HEK293T (cell line): ENCODE measurements around the gene TGFBR3.

Experiments
- CTCF ChIA-PET: fragments of 350-600 bp; formaldehyde crosslinking; extraction: SDS; loops from one replicate; lab custom pipeline; 2021; ENCODE audit warnings: antibody characterized with exemption, inconsistent platforms; lab: Yijun Ruan, JAX
- POLR2A ChIA-PET: fragments of 350-600 bp; formaldehyde crosslinking; extraction: SDS; loops from one replicate; lab custom pipeline; 2020; ENCODE audit warnings: antibody characterized with exemption, inconsistent platforms; lab: Yijun Ruan, JAX
- DNase-seq: peaks from one replicate; pipeline ENCODE4 v3.0.0; 2012; ENCODE audit warnings: mixed read lengths; ENCODE audit errors: extremely low spot score
- ARNT ChIP-seq: fragments of 450-650 bp; IDR thresholded peaks from 2 replicates; pipeline ENCODE4 v1.6.1; 2017; ENCODE audit warnings: mild to moderate bottlenecking
- BHLHE40 ChIP-seq: fragments of 450-650 bp; IDR thresholded peaks from 2 replicates; pipeline ENCODE4 v1.6.1; 2016; ENCODE audit warnings: mild to moderate bottlenecking, moderate library complexity, borderline replicate concordance
- CTBP1 ChIP-seq: fragments of 450-650 bp; IDR thresholded peaks from 2 replicates; pipeline ENCODE4 v1.6.1; 2016; ENCODE audit warnings: borderline replicate concordance
- ELF4 ChIP-seq: fragments of 450-650 bp; IDR thresholded peaks from 2 replicates; pipeline ENCODE4 v1.6.1; 2017; ENCODE audit warnings: antibody characterized with exemption
- FOXA1 ChIP-seq: fragments of 450-650 bp; IDR thresholded peaks from 2 replicates; pipeline ENCODE4 v1.6.1; 2016; ENCODE audit warnings: mild to moderate bottlenecking
- FOXK2 ChIP-seq: fragments of 450-650 bp; IDR thresholded peaks from 2 replicates; pipeline ENCODE4 v1.6.1; 2016; ENCODE audit warnings: mild to moderate bottlenecking
- FOXM1 ChIP-seq: fragments of 450-650 bp; IDR thresholded peaks from 2 replicates; pipeline ENCODE4 v1.6.1; 2017; ENCODE audit warnings: mild to moderate bottlenecking, borderline replicate concordance
- HDGF ChIP-seq: fragments of 450-650 bp; IDR thresholded peaks from 2 replicates; pipeline ENCODE4 v1.6.1; 2017; ENCODE audit warnings: antibody characterized with exemption, borderline replicate concordance
- L3MBTL2 ChIP-seq: fragments of 450-650 bp; conservative IDR thresholded peaks from 2 replicates; pipeline ENCODE4 v1.6.1; 2016; ENCODE audit warnings: mild to moderate bottlenecking
- LEF1 ChIP-seq: fragments of 450-650 bp; IDR thresholded peaks from 2 replicates; pipeline ENCODE4 v1.6.1; 2017; ENCODE audit warnings: mild to moderate bottlenecking, borderline replicate concordance
- NFRKB ChIP-seq: fragments of 450-650 bp; IDR thresholded peaks from 2 replicates; pipeline ENCODE4 v1.6.1; 2016; ENCODE audit warnings: mild to moderate bottlenecking, moderate library complexity
- SP1 ChIP-seq: fragments of 450-650 bp; IDR thresholded peaks from 2 replicates; pipeline ENCODE4 v1.6.1; 2017
- SUZ12 ChIP-seq: fragments of 450-650 bp; IDR thresholded peaks from 2 replicates; pipeline ENCODE4 v1.6.1; 2016; ENCODE audit warnings: mild to moderate bottlenecking
- TARDBP ChIP-seq: fragments of 450-650 bp; IDR thresholded peaks from 2 replicates; pipeline ENCODE4 v1.6.1; 2016
- ZNF384 ChIP-seq: fragments of 450-650 bp; IDR thresholded peaks from 2 replicates; pipeline ENCODE4 v1.6.1; 2016
- TF ChIP-seq, protein P1 (sequence below): fragments of 450-650 bp; IDR thresholded peaks from 2 replicates; pipeline ENCODE4 v1.6.1; 2016

TGFBR3 gene

DNA sequence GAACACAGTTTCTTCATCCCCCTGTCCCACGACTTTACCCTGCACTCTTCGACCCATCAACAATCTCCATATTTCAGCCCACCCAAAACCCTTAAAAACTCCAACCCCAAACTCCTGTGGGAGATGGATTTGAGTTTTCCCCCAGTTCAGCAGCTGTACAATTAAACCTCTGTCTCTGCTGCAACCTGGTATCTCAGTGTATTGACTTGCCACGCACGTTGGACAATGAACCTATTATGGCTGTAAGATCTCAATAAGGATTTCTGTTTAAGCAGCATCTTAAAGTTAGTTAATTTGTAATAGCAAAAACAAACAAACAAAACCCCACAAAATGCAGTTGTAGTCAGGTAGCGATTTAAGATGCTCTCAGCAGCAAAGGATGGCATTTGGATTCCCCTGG, 119.1 kb downstream of the TGFBR3 start:
- TF ChIP-seq LEF1 (no peak), NFRKB (no peak)
- DNase-seq, result no peak
- POLR2A ChIA-PET, result no interaction called here
- CTCF ChIA-PET, result no interaction called here

DNA sequence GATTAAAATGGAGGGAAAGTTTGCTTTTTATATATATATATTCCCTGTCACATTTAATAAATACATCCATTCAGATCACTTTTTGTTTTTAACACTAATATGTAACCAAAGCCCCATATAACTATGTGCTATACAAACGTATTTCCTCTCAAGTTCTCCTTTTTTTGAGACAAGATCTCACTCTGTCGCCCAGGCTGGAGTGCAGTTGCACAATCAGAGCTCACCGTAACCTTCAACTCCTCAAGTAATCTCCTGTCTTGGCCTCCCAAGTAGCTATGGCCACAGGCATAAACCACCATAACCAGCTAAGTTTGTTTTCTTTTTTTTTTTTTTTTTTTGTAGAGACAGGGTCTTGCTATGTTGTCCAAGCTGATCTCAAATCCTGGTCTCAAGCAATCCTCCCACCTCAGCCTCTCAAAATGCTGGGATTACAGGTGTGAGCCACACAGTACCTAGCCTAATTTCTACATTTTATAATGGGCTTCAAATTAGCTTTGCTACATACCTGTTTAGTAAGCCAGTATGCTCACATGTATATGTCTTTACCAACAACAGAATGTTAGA, 120.0 kb downstream of the TGFBR3 start:
- POLR2A ChIA-PET, result no interaction called here
- TF ChIP-seq FOXK2 (no peak), SP1 (no peak), SUZ12 (no peak), FOXA1 (no peak), L3MBTL2 (no peak), ELF4 (no peak), LEF1 (no peak), NFRKB (no peak), ARNT (no peak), TARDBP (no peak), FOXM1 (no peak), CTBP1 (no peak), ZNF384 (no peak), HDGF (no peak)
- TF ChIP-seq, protein P1, sequence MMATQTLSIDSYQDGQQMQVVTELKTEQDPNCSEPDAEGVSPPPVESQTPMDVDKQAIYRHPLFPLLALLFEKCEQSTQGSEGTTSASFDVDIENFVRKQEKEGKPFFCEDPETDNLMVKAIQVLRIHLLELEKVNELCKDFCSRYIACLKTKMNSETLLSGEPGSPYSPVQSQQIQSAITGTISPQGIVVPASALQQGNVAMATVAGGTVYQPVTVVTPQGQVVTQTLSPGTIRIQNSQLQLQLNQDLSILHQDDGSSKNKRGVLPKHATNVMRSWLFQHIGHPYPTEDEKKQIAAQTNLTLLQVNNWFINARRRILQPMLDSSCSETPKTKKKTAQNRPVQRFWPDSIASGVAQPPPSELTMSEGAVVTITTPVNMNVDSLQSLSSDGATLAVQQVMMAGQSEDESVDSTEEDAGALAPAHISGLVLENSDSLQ, result no peak
- DNase-seq, result no peak
- CTCF ChIA-PET, result no interaction called here

DNA sequence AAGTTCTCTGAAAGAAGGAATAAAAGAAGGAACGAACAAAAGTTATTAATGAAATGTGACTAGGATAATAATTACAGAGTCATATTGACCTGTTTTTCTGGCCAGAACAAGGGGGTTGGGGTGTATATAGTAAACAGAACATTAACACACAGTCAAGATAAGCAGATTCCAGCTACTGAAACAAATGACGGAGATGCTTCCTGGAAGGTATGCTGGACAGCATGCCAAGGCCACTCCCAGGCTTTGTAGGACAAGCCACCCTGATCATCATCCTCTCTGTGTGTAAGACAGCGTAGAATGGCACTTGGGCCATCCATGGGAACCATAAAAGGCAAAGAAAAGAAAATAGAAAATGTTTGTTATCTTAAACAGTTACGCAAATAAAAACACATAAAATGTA, 120.7 kb downstream of the TGFBR3 start:
- TF ChIP-seq ARNT (no peak), FOXA1 (no peak), TARDBP (no peak)
- no peak for DNase-seq
- CTCF ChIA-PET, result no interaction called here
- POLR2A ChIA-PET, result no interaction called here

DNA sequence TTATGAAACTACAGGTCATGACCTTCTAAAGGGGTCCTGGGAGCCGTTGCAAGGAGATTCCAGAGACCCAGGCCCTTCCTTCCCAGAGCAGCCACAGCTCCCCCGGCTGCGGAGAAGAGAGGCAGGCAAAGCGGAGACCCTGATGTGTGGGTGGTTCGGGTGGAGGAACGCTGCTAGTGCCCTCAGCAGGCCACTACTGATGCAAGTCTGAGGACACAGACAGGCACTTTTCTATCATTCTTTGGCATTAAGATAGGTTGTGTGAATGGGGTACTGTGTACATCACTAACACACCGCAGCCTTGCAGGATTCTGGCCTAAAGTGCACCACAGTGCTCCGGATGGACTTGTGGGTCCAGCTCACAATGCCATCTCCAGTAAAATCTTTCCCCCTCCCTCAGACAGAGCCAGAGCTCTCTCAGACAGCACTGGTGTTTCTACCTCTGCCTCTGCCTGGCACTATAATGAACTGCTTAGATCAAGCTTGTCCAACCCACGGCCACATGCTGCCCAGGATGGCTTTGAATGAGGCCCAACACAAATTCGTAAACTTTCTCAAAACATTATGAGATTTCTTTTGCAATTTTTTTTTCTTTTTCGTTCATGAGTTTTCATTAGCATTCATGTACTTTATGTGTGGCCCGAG, 121.4 kb downstream of the TGFBR3 start:
- POLR2A ChIA-PET, result no interaction called here
- DNase-seq, result peak; percentile 34
- CTCF ChIA-PET, result interaction anchor here (0.6 to 1.0 kb wide), 4 partner anchors 11 to 178 kb away, joined by 3 to 11 read pairs (median 4); no protein-coding TSS in a partner anchor
- TF ChIP-seq SUZ12 (no peak), HDGF (no peak), ARNT (no peak), BHLHE40 (no peak), CTBP1 (no peak), LEF1 (no peak), FOXK2 (no peak), ELF4 (no peak), L3MBTL2 (no peak), SP1 (no peak)
- TF ChIP-seq, protein P1, result no peak

DNA sequence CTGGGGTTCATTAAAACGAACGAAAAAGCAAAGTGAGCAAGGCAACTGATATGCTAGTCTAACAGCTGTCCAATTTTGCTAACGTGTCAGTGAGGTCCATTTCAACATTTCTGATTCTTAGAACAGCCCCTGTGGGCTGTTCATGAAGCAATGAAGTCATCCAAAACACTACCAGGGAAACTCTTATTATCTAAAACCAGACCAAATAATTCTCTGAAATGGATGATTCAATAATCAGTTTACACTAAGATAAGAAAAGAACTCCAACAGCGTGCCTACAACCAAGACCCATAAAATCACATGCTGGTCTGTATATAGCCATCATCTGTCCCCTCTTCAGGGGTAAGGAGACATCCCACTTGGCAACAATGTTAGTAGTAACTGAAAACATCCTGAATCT, 122.7 kb downstream of the TGFBR3 start:
- CTCF ChIA-PET, result no interaction called here
- no peak for TF ChIP-seq FOXM1
- TF ChIP-seq TARDBP, result no peak
- no peak for DNase-seq
- POLR2A ChIA-PET, result no interaction called here

DNA sequence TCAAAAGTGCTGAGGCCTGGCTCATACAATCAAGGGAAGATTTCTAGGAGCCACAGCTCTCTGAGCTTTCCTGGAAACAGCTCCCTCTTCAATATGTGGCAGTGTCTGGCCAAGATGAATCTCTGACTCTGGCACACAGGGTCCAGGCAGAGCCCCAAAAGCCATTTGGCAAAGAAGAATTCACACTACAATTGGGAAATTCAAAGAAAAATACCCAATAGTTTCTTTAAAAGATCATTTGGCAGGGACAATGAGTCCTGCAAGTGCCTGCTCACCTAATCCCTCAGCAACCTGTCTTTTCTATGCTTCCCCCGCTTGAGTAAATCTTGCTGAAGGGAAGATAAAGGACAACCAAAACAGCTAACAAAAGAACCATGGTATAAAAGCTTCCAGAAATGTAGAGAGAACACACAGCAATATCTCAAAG, 124.6 kb downstream of the TGFBR3 start:
- ChIA-PET CTCF (interaction anchor here (0.6 kb wide), 1 partner anchor 30 kb away, joined by 4 read pairs; no protein-coding TSS in a partner anchor), POLR2A (no interaction called here)
- DNase-seq, result no peak
- TF ChIP-seq HDGF, result no peak
- TF ChIP-seq, protein P1, result no peak
- no peak for TF ChIP-seq TARDBP
- no peak for TF ChIP-seq ZNF384
- no peak for TF ChIP-seq SP1

DNA sequence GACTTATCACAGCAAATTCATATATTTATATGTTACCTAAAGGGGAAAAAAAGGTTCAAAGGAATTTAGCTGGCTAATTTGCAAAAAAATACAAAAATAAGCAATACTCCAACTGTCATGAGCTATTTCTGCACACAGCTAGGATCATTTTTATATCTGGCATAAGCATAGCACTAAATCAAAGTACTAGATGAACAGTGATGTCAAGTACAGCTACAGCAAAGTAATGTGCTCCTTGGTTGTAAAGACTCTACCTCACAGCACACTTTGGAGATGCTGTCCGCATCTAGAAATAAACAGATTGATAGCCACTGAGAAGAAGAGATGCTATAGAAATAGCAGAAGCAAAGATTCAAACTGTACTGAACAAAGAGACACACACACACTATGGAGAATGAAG, 125.4 kb downstream of the TGFBR3 start:
- no peak for TF ChIP-seq BHLHE40
- no peak for TF ChIP-seq ARNT
- no peak for TF ChIP-seq ELF4
- no peak for TF ChIP-seq CTBP1
- no peak for TF ChIP-seq SP1
- TF ChIP-seq, protein P1, result no peak
- TF ChIP-seq FOXA1, result no peak
- TF ChIP-seq L3MBTL2, result no peak
- no peak for TF ChIP-seq ZNF384
- TF ChIP-seq HDGF, result no peak
- no peak for TF ChIP-seq LEF1
- no peak for TF ChIP-seq SUZ12
- TF ChIP-seq FOXM1, result no peak
- no peak for TF ChIP-seq TARDBP
- TF ChIP-seq FOXK2, result no peak
- TF ChIP-seq NFRKB, result no peak
- ChIA-PET POLR2A (no interaction called here), CTCF (interaction anchor here (0.7 kb wide), 1 partner anchor 218 kb away, joined by 3 read pairs; no protein-coding TSS in a partner anchor)
- DNase-seq, result no peak
